HCT116 (cell line): ENCODE measurements around the gene HOPX. TPM values are rescaled to one million over a fixed set of nuclear protein-coding genes. Genes with fewer than 3 reads are reported as not detected.

Source experiments
- ATAC-seq: fragments of 200-7000 bp; cut with Tn5 transposase; 2 replicates; pipeline ENCODE4 v1.9.1; 2020; ENCODE audit warnings: mild to moderate bottlenecking, moderate library complexity
- BruUV-seq: library from RNA; stranded (reverse); fragments of 400-500 nt; replicated peaks from 2 replicates; lab custom pipeline; 2021; lab: Mats Ljungman, UMichigan
- CTCF ChIA-PET: fragments of 300-600 bp; sonication (Branson Sonifier 250); formaldehyde crosslinking; loops from one replicate; lab custom pipeline; 2021; ENCODE audit warnings: antibody characterized with exemption; lab: Charles Lee
- POLR2A ChIA-PET: fragments of 300-600, 350-600 bp; sonication (Branson Sonifier 250); formaldehyde crosslinking; loops from one replicate; lab custom pipeline; 2021; ENCODE audit warnings: antibody characterized with exemption; lab: Charles Lee
- RAD21 ChIA-PET, 2 experiments: fragments of 300-600 bp; sonication (Branson Sonifier 250); formaldehyde crosslinking; loops; one replicate each; lab custom pipeline; 2023; ENCODE audit warnings: low total read pairs in 2 of 2; ENCODE audit not compliant: uncharacterized antibody in 2 of 2, unreplicated experiment in 2 of 2, low non-redundant PET in 1 of 2; lab: Charles Lee
- DNase-seq: peaks from one replicate; pipeline ENCODE4 v3.0.0-alpha.2; 2010; ENCODE audit warnings: low read depth, low spot score
- H2AFZ ChIP-seq: fragments of 200-600 bp; shearing (Covaris generic), sonication (generic); 2 replicates; pipeline ENCODE4 v1.6.1; 2017; ENCODE audit warnings: low read depth, mixed run types, mixed read lengths, antibody characterized with exemption, low read length; ENCODE audit not compliant: poor library complexity, severe bottlenecking
- H3K27ac ChIP-seq: 2 replicates; pipeline ENCODE4 v1.5.1; 2012; ENCODE audit warnings: low read depth, low read length
- H3K27me3 ChIP-seq: fragments of 200-600 bp; sonication (generic); 2 replicates; pipeline ENCODE4 v1.6.1; 2016; ENCODE audit warnings: mixed run types, low read length, mixed read lengths; ENCODE audit not compliant: insufficient read depth
- H3K36me3 ChIP-seq, 2 experiments: fragments of 200-500 bp in 1 of 2; fragments of 200-600 bp in 1 of 2; sonication (Bioruptor generic) in 1 of 2; sonication (generic) in 1 of 2; 2 replicates each; pipeline versions ENCODE4 v1.5.1 to v1.6.1; 2014 to 2016; ENCODE audit warnings: low read length in 2 of 2, inconsistent platforms in 1 of 2, mixed read lengths in 1 of 2, mixed run types in 1 of 2; ENCODE audit not compliant: insufficient read depth in 2 of 2, control insufficient read depth in 1 of 2
- H3K4me1 ChIP-seq, 2 experiments: fragments of 200-600 bp in 1 of 2; sonication (generic) in 1 of 2; 2 replicates each; pipeline versions ENCODE4 v1.5.1 to v1.6.1; 2012 to 2017; ENCODE audit warnings: low read length in 2 of 2, inconsistent platforms in 1 of 2, mild to moderate bottlenecking in 1 of 2, mixed read lengths in 1 of 2, mixed run types in 1 of 2, moderate library complexity in 1 of 2; ENCODE audit not compliant: insufficient read depth in 2 of 2, control insufficient read depth in 1 of 2
- H3K4me2 ChIP-seq: fragments of 200-600 bp; sonication (generic); 2 replicates; pipeline ENCODE4 v1.6.1; 2017; ENCODE audit warnings: mixed run types, low read length, mixed read lengths
- H3K4me3 ChIP-seq, 2 experiments: fragments of 200-600 bp in 1 of 2; sonication (generic) in 1 of 2; replicated peaks in 1 of 2; 2 replicates each; pipeline ENCODE4 v1.5.1; 2011 to 2016; ENCODE audit warnings: low read length in 2 of 2, control low read depth in 1 of 2, low read depth in 1 of 2, mild to moderate bottlenecking in 1 of 2, mixed read lengths in 1 of 2, mixed run types in 1 of 2
- H3K79me2 ChIP-seq: fragments of 200-600 bp; sonication (generic); 2 replicates; pipeline ENCODE4 v1.6.1; 2017; ENCODE audit warnings: mild to moderate bottlenecking, mixed run types, low read length, moderate library complexity, mixed read lengths; ENCODE audit not compliant: insufficient read depth
- H3K9ac ChIP-seq: fragments of 200-600 bp; sonication (generic); 2 replicates; pipeline ENCODE4 v1.6.1; 2016; ENCODE audit warnings: low read length, mixed read lengths
- H3K9me2 ChIP-seq: fragments of 200-600 bp; sonication (generic), shearing (Covaris generic); 2 replicates; pipeline ENCODE4 v1.6.1; 2017; ENCODE audit warnings: mixed run types, mild to moderate bottlenecking, moderate library complexity; ENCODE audit not compliant: insufficient read depth
- H3K9me3 ChIP-seq, 2 experiments: fragments of 200-500 bp in 1 of 2; fragments of 200-600 bp in 1 of 2; sonication (Bioruptor generic) in 1 of 2; sonication (generic) in 1 of 2; 2 replicates each; pipeline ENCODE4 v1.6.1; 2014 to 2017; ENCODE audit warnings: low read length in 2 of 2, mixed read lengths in 2 of 2, inconsistent platforms in 1 of 2, low read depth in 1 of 2, mild to moderate bottlenecking in 1 of 2, mixed run types in 1 of 2, moderate library complexity in 1 of 2; ENCODE audit not compliant: control insufficient read depth in 1 of 2, insufficient read depth in 1 of 2
- H4K20me1 ChIP-seq: fragments of 200-600 bp; sonication (generic), shearing (Covaris generic); 2 replicates; pipeline ENCODE4 v1.6.1; 2017; ENCODE audit warnings: mixed run types, mild to moderate bottlenecking, moderate library complexity; ENCODE audit not compliant: insufficient read depth
- CBX3 ChIP-seq: IDR thresholded peaks from 2 replicates; pipeline ENCODE4 v1.6.1; 2012; ENCODE audit warnings: low read depth
- CTCF ChIP-seq, 3 experiments: fragments of 200-600 bp in 1 of 3; sonication (generic) in 1 of 3; IDR thresholded peaks in 2 of 3; conservative IDR thresholded peaks in 1 of 3; 2 replicates each; pipeline ENCODE4 v1.5.1; 2012 to 2017; ENCODE audit warnings: low read depth in 2 of 3, low read length in 2 of 3, antibody characterized with exemption in 1 of 3, borderline replicate concordance in 1 of 3, control low read depth in 1 of 3, mild to moderate bottlenecking in 1 of 3, mixed read lengths in 1 of 3, mixed run types in 1 of 3, moderate library complexity in 1 of 3; ENCODE audit not compliant: insufficient read depth in 1 of 3
- EGR1 ChIP-seq: IDR thresholded peaks from 2 replicates; pipeline ENCODE4 v1.6.1; 2012; ENCODE audit warnings: low read depth
- ELF1 ChIP-seq: IDR thresholded peaks from 2 replicates; pipeline ENCODE4 v1.6.1; 2012; ENCODE audit warnings: low read depth, borderline replicate concordance
- JUND ChIP-seq: IDR thresholded peaks from 2 replicates; pipeline ENCODE4 v1.6.1; 2012
- RAD21 ChIP-seq: IDR thresholded peaks from 2 replicates; pipeline ENCODE4 v1.6.1; 2012; ENCODE audit warnings: low read depth, mild to moderate bottlenecking
- SIN3A ChIP-seq: IDR thresholded peaks from 2 replicates; pipeline ENCODE4 v1.6.1; 2012; ENCODE audit warnings: low read depth
- SP1 ChIP-seq: IDR thresholded peaks from 2 replicates; pipeline ENCODE4 v1.6.1; 2012; ENCODE audit warnings: low read depth
- TCF7L2 ChIP-seq: IDR thresholded peaks from 2 replicates; pipeline ENCODE4 v1.7.0; 2011; ENCODE audit warnings: borderline replicate concordance, inconsistent platforms; ENCODE audit not compliant: insufficient read depth, insufficient read length; ENCODE audit errors: extremely low read depth
- YY1 ChIP-seq: IDR thresholded peaks from 2 replicates; pipeline ENCODE4 v1.6.1; 2011; ENCODE audit warnings: low read length, low read depth, moderate library complexity, mild to moderate bottlenecking; ENCODE audit not compliant: insufficient replicate concordance; ENCODE audit errors: extremely low read depth
- ZFX ChIP-seq: fragments of 450-650 bp; IDR thresholded peaks from 2 replicates; pipeline ENCODE4 v1.6.1; 2017
- intact Hi-C: fragments of 100-400 bp; cut with micrococcal nuclease; formaldehyde crosslinking; loops from 2 replicates; pipeline ENCODE4 v1.10.0; 2022
- total RNA-seq: library from RNA; stranded (reverse); gene quantifications from one replicate; pipeline ENCODE4 v1.2.1, GENCODE V29; 2021; ENCODE audit not compliant: unreplicated experiment
- TF ChIP-seq, protein P1 (sequence below): IDR thresholded peaks from 2 replicates; pipeline ENCODE4 v1.6.1; 2011; ENCODE audit warnings: mild to moderate bottlenecking, low read length, moderate library complexity; ENCODE audit not compliant: insufficient replicate concordance; ENCODE audit errors: extremely low read depth

HOPX gene
- total RNA-seq, 1 experiment from 2014 or later, result 0.42 TPM

GRCh38 chr4:56690393-56690792 is 9.3 kb upstream of the HOPX start:
- RAD21 ChIA-PET, result no interaction called here
- Histone ChIP-seq H3K4me2 (no peak overlapping the region), H3K9ac (no peak overlapping the region), H3K9me2 (no peaks in the 10 kb centered on the region), H2AFZ (no peak overlapping the region), H3K9me3 (no peaks in the 10 kb centered on the region), H4K20me1 (no peaks in the 10 kb centered on the region), H3K27ac (no peak overlapping the region), H3K27me3 (no peaks in the 10 kb centered on the region; the same call in 1 of the 2 replicates), H3K36me3 (no peaks in the 10 kb centered on the region), H3K79me2 (no peaks in the 10 kb centered on the region), H3K4me3 (no peak overlapping the region), H3K4me1 (no peaks in the 10 kb centered on the region)
- peak in 2 of 3 experiments; percentile 1 to 26; a peak in 1 of 6 replicates for TF ChIP-seq CTCF (IDR thresholded peaks at IDR 0.05 in 2 of 3, conservative IDR thresholded peaks at IDR 0.05 in 1 of 3; ENCODE audit: borderline replicate concordance in 1 of 3, insufficient read depth in 1 of 3, low read depth in 2 of 3, low read length in 2 of 3)
- no peak for TF ChIP-seq RAD21
- CTCF ChIA-PET, result no interaction called here
- POLR2A ChIA-PET, result no interaction called here
- DNase-seq (no peak), ATAC-seq (peak; percentile 63)
- BruUV-seq, result no TSS peak
- intact Hi-C loops, result no loop called here

- BruUV-seq, result no TSS peak
- peaks cover 0 to 1% of the 10 kb centered on the region in 2 experiments; a peak in 1 of 4 replicates for H3K4me1 ChIP-seq
- no peak overlapping the region for H3K4me2 ChIP-seq
- no peak overlapping the region for H2AFZ ChIP-seq
- ChIA-PET RAD21 (no interaction called here), CTCF (no interaction called here), POLR2A (no interaction called here)
- no peaks in the 10 kb centered on the region for H3K36me3 ChIP-seq
- H3K9me3 ChIP-seq, result no peaks in the 10 kb centered on the region
- no peaks in the 10 kb centered on the region for H3K79me2 ChIP-seq
- no peak overlapping the region for H3K4me3 ChIP-seq
- ATAC-seq, result no peak
- intact Hi-C loops, result no loop called here
- DNase-seq, result no peak
- H4K20me1 ChIP-seq, result no peaks in the 10 kb centered on the region
- H3K27ac ChIP-seq, result no peak overlapping the region
- H3K27me3 ChIP-seq, result no peaks in the 10 kb centered on the region; the same call in 1 of the 2 replicates
- H3K9me2 ChIP-seq, result no peaks in the 10 kb centered on the region
- H3K9ac ChIP-seq, result no peak overlapping the region
- TF ChIP-seq CBX3 (no peak), SIN3A (no peak), YY1 (no peak), CTCF (IDR thresholded peaks at IDR 0.05 in 2 of 3, conservative IDR thresholded peaks at IDR 0.05 in 1 of 3; ENCODE audit: borderline replicate concordance in 1 of 3, insufficient read depth in 1 of 3, low read depth in 2 of 3, low read length in 2 of 3) (no peak), ELF1 (no peak), EGR1 (no peak), TCF7L2 (no peak), RAD21 (no peak), ZFX (no peak), SP1 (no peak), JUND (no peak)
- TF ChIP-seq, protein P1, sequence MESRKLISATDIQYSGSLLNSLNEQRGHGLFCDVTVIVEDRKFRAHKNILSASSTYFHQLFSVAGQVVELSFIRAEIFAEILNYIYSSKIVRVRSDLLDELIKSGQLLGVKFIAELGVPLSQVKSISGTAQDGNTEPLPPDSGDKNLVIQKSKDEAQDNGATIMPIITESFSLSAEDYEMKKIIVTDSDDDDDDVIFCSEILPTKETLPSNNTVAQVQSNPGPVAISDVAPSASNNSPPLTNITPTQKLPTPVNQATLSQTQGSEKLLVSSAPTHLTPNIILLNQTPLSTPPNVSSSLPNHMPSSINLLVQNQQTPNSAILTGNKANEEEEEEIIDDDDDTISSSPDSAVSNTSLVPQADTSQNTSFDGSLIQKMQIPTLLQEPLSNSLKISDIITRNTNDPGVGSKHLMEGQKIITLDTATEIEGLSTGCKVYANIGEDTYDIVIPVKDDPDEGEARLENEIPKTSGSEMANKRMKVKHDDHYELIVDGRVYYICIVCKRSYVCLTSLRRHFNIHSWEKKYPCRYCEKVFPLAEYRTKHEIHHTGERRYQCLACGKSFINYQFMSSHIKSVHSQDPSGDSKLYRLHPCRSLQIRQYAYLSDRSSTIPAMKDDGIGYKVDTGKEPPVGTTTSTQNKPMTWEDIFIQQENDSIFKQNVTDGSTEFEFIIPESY, result no peak
Observed at GRCh38 chr4:56689201-56689969, 8.3 kb upstream of the HOPX start.
